Measurements from ENCODE around the gene CASS4. TPM values are rescaled to one million over a fixed set of nuclear protein-coding genes. Genes with fewer than 3 reads are reported as not detected.

The CASS4 gene
- total RNA-seq, 1 experiment from 2014 or later, result 0.17 TPM

- H3K4me3 ChIP-seq (replicated peaks in 1 of 2; ENCODE audit: low read depth in 1 of 2, low read length in 2 of 2), result no peak overlapping the region
- H3K4me2 ChIP-seq (ENCODE audit: low read length), result no peak overlapping the region
- ChIA-PET RAD21 (ENCODE audit: low non-redundant PET in 1 of 2, low total read pairs in 2 of 2, uncharacterized antibody in 2 of 2, unreplicated experiment in 2 of 2) (no interaction called here), POLR2A (no interaction called here), CTCF (no interaction called here)
- DNase-seq (ENCODE audit: low read depth, low spot score) (no peak), ATAC-seq (no peak)
- H3K27ac ChIP-seq (ENCODE audit: low read depth, low read length), result no peak overlapping the region
- H3K4me1 ChIP-seq (ENCODE audit: control insufficient read depth in 1 of 2, insufficient read depth in 2 of 2, low read length in 2 of 2), result peaks cover 9 to 13% of the 10 kb centered on the region in 2 experiments
- no TSS peak for BruUV-seq (replicated peaks)
- no peaks in the 10 kb centered on the region for H3K9me2 ChIP-seq (ENCODE audit: insufficient read depth)
- H4K20me1 ChIP-seq (ENCODE audit: insufficient read depth), result no peaks in the 10 kb centered on the region
- no peak overlapping the region for H3K9ac ChIP-seq (ENCODE audit: low read length)
- peaks cover 0 to 2% of the 10 kb centered on the region in 2 experiments; a peak in 1 of 4 replicates for H3K36me3 ChIP-seq (ENCODE audit: control insufficient read depth in 1 of 2, insufficient read depth in 2 of 2, low read length in 2 of 2)
- TF ChIP-seq EZH2phosphoT487 (IDR thresholded peaks at IDR 0.05; ENCODE audit: borderline replicate concordance), result no peak
- no peak for TF ChIP-seq EZH2 (IDR thresholded peaks at IDR 0.05)
- no peak for TF ChIP-seq ZBTB33 (IDR thresholded peaks at IDR 0.05; ENCODE audit: extremely low read depth, insufficient replicate concordance, low read length)
- TF ChIP-seq, protein P1, sequence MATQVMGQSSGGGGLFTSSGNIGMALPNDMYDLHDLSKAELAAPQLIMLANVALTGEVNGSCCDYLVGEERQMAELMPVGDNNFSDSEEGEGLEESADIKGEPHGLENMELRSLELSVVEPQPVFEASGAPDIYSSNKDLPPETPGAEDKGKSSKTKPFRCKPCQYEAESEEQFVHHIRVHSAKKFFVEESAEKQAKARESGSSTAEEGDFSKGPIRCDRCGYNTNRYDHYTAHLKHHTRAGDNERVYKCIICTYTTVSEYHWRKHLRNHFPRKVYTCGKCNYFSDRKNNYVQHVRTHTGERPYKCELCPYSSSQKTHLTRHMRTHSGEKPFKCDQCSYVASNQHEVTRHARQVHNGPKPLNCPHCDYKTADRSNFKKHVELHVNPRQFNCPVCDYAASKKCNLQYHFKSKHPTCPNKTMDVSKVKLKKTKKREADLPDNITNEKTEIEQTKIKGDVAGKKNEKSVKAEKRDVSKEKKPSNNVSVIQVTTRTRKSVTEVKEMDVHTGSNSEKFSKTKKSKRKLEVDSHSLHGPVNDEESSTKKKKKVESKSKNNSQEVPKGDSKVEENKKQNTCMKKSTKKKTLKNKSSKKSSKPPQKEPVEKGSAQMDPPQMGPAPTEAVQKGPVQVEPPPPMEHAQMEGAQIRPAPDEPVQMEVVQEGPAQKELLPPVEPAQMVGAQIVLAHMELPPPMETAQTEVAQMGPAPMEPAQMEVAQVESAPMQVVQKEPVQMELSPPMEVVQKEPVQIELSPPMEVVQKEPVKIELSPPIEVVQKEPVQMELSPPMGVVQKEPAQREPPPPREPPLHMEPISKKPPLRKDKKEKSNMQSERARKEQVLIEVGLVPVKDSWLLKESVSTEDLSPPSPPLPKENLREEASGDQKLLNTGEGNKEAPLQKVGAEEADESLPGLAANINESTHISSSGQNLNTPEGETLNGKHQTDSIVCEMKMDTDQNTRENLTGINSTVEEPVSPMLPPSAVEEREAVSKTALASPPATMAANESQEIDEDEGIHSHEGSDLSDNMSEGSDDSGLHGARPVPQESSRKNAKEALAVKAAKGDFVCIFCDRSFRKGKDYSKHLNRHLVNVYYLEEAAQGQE (IDR thresholded peaks at IDR 0.05; ENCODE audit: low read depth), result no peak
- TF ChIP-seq ATF3 (IDR thresholded peaks at IDR 0.05), result no peak
- no peaks in the 10 kb centered on the region for H3K79me2 ChIP-seq (ENCODE audit: insufficient read depth, low read length)
- no peak overlapping the region for H2AFZ ChIP-seq (ENCODE audit: low read depth, low read length, poor library complexity, severe bottlenecking)
- H3K9me3 ChIP-seq (ENCODE audit: control insufficient read depth in 1 of 2, insufficient read depth in 1 of 2, low read depth in 1 of 2, low read length in 2 of 2), result no peaks in the 10 kb centered on the region
- no peaks in the 10 kb centered on the region for H3K27me3 ChIP-seq (ENCODE audit: insufficient read depth, low read length)
- intact Hi-C loops (cut with micrococcal nuclease), result no loop called here
These were observed 5.3 kb downstream of the CASS4 start for GRCh38 chr20:56417402-56417801.

Measured in HCT116 (cell line).